Measurements from ENCODE around the gene NUDT17. TPM values are rescaled to one million over a fixed set of nuclear protein-coding genes. Genes with fewer than 3 reads are reported as not detected.

NUDT17 gene
- total and polyA plus RNA-seq, 9 of the 15 experiments (the other 6 are each of a cell fraction or from before 2014, with no cell fraction given) = 2.1 to 10.0 (median 6.1) TPM

DNA sequence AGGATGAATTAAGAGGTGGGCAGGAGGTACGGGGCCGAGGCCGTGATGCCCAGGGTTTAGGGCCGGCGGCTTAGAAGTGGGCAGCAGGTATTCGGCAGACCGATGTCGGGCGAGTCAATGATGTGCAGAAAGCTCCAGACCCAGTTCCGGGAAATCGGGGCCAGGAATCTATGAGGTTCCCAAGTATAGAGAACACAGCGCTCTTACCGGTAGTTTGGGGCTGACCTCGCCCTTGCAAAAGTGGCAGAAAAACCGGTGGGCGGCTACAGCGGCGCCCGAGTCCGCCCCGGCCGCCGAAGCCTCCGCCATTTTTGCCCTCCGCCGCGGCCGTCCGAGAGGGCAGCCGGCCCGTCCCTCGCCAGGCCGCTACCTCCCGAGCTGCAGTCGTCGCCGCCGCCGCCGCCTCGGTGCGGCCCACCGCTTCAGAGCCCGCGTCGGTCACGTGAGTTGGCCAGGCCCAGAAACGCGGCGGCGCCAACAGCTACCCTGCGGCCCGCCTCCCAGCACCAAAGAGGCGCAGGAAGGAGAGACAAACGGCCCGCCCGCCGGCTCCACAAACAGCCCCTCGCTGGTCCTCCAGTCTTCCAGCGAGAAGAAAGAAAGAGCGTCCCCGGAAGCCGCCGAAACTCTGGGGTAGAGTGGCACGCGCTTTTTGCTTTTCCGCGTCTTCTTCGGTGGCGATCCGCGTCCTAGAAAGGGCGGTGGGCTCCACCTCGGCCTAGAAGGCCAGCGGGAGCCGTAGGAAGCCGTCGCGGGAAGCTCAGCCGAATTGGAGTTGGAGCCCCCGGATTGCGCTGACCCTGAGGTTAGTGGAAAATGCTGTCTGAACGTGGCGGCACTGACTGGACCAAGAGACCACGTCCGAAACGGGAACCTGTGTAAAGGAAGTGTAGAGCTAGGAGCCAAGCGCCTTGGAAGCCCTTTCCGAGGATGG lies 21.6 kb upstream of the NUDT17 start, which contains the start of the genes POLR3C and RNF115 (continued):
- TF ChIP-seq, protein P1, sequence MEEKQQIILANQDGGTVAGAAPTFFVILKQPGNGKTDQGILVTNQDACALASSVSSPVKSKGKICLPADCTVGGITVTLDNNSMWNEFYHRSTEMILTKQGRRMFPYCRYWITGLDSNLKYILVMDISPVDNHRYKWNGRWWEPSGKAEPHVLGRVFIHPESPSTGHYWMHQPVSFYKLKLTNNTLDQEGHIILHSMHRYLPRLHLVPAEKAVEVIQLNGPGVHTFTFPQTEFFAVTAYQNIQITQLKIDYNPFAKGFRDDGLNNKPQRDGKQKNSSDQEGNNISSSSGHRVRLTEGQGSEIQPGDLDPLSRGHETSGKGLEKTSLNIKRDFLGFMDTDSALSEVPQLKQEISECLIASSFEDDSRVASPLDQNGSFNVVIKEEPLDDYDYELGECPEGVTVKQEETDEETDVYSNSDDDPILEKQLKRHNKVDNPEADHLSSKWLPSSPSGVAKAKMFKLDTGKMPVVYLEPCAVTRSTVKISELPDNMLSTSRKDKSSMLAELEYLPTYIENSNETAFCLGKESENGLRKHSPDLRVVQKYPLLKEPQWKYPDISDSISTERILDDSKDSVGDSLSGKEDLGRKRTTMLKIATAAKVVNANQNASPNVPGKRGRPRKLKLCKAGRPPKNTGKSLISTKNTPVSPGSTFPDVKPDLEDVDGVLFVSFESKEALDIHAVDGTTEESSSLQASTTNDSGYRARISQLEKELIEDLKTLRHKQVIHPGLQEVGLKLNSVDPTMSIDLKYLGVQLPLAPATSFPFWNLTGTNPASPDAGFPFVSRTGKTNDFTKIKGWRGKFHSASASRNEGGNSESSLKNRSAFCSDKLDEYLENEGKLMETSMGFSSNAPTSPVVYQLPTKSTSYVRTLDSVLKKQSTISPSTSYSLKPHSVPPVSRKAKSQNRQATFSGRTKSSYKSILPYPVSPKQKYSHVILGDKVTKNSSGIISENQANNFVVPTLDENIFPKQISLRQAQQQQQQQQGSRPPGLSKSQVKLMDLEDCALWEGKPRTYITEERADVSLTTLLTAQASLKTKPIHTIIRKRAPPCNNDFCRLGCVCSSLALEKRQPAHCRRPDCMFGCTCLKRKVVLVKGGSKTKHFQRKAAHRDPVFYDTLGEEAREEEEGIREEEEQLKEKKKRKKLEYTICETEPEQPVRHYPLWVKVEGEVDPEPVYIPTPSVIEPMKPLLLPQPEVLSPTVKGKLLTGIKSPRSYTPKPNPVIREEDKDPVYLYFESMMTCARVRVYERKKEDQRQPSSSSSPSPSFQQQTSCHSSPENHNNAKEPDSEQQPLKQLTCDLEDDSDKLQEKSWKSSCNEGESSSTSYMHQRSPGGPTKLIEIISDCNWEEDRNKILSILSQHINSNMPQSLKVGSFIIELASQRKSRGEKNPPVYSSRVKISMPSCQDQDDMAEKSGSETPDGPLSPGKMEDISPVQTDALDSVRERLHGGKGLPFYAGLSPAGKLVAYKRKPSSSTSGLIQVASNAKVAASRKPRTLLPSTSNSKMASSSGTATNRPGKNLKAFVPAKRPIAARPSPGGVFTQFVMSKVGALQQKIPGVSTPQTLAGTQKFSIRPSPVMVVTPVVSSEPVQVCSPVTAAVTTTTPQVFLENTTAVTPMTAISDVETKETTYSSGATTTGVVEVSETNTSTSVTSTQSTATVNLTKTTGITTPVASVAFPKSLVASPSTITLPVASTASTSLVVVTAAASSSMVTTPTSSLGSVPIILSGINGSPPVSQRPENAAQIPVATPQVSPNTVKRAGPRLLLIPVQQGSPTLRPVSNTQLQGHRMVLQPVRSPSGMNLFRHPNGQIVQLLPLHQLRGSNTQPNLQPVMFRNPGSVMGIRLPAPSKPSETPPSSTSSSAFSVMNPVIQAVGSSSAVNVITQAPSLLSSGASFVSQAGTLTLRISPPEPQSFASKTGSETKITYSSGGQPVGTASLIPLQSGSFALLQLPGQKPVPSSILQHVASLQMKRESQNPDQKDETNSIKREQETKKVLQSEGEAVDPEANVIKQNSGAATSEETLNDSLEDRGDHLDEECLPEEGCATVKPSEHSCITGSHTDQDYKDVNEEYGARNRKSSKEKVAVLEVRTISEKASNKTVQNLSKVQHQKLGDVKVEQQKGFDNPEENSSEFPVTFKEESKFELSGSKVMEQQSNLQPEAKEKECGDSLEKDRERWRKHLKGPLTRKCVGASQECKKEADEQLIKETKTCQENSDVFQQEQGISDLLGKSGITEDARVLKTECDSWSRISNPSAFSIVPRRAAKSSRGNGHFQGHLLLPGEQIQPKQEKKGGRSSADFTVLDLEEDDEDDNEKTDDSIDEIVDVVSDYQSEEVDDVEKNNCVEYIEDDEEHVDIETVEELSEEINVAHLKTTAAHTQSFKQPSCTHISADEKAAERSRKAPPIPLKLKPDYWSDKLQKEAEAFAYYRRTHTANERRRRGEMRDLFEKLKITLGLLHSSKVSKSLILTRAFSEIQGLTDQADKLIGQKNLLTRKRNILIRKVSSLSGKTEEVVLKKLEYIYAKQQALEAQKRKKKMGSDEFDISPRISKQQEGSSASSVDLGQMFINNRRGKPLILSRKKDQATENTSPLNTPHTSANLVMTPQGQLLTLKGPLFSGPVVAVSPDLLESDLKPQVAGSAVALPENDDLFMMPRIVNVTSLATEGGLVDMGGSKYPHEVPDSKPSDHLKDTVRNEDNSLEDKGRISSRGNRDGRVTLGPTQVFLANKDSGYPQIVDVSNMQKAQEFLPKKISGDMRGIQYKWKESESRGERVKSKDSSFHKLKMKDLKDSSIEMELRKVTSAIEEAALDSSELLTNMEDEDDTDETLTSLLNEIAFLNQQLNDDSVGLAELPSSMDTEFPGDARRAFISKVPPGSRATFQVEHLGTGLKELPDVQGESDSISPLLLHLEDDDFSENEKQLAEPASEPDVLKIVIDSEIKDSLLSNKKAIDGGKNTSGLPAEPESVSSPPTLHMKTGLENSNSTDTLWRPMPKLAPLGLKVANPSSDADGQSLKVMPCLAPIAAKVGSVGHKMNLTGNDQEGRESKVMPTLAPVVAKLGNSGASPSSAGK (IDR thresholded peaks at IDR 0.05) = peak; percentile 82
- TF ChIP-seq ZNF644 (tag; IDR thresholded peaks at IDR 0.05; ENCODE audit: low read depth) (0 out of 2 replicates have a peak, but pooled peaks have one; percentile 44), SMARCE1 (IDR thresholded peaks at IDR 0.05) (0 out of 2 replicates have a peak, but pooled peaks have one; percentile 10), E2F3 (CRISPR knock-in tag; IDR thresholded peaks at IDR 0.05) (peak; percentile 77), DDX20 (tag; IDR thresholded peaks at IDR 0.05; ENCODE audit: low read depth) (no peak), HNRNPL (IDR thresholded peaks at IDR 0.05; ENCODE audit: low read depth, low read length) (peak; percentile 56; the same call in 1 of the 2 replicates), KLF1 (tag; IDR thresholded peaks at IDR 0.05) (no peak), NR4A1 (CRISPR knock-in tag; IDR thresholded peaks at IDR 0.05) (no peak), NR4A1 (tag; IDR thresholded peaks at IDR 0.05) (peak; percentile 66; the same call in 1 of the 2 replicates), POLR2B (IDR thresholded peaks at IDR 0.05; ENCODE audit: low read depth, partially characterized antibody) (peak; percentile 75), ZFX (CRISPR knock-in tag; IDR thresholded peaks at IDR 0.05) (peak; percentile 98), CBX5 (IDR thresholded peaks at IDR 0.05; ENCODE audit: borderline replicate concordance, low read depth) (no peak), KAT7 (CRISPR knock-in tag; IDR thresholded peaks at IDR 0.05; ENCODE audit: borderline replicate concordance) (peak; percentile 90), SPI1 (IDR thresholded peaks at IDR 0.05; ENCODE audit: borderline replicate concordance, low read depth, low read length) (peak; percentile 26; the same call in 1 of the 2 replicates)
- TF ChIP-seq, protein P2, sequence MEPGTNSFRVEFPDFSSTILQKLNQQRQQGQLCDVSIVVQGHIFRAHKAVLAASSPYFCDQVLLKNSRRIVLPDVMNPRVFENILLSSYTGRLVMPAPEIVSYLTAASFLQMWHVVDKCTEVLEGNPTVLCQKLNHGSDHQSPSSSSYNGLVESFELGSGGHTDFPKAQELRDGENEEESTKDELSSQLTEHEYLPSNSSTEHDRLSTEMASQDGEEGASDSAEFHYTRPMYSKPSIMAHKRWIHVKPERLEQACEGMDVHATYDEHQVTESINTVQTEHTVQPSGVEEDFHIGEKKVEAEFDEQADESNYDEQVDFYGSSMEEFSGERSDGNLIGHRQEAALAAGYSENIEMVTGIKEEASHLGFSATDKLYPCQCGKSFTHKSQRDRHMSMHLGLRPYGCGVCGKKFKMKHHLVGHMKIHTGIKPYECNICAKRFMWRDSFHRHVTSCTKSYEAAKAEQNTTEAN (CRISPR knock-in tag; IDR thresholded peaks at IDR 0.05) = 0 out of 2 replicates have a peak, but pooled peaks have one; percentile 20
